K562 (cell line): ENCODE data around the gene PPOX.
A peak's percentile ranks its signal among the peaks of the same experiment; 100 is the strongest.

Experiments used
- ATF2 ChIP-seq: sonication (generic); formaldehyde crosslinking; IDR thresholded peaks from 2 replicates; pipeline ENCODE4 v1.8.1; 2022; ENCODE audit warnings: missing genetic modification reagents
- BMI1 ChIP-seq: fragments of 150-350 bp; IDR thresholded peaks from 2 replicates; pipeline ENCODE4 v1.6.1; 2014; ENCODE audit warnings: low read length
- CREM ChIP-seq: IDR thresholded peaks from 2 replicates; pipeline ENCODE4 v1.6.1; 2014; ENCODE audit warnings: antibody characterized with exemption, low read depth
- CTCF ChIP-seq, 3 experiments: IDR thresholded peaks in 2 of 3; conservative IDR thresholded peaks in 1 of 3; 2 replicates each; pipeline ENCODE4 v1.5.1; 2011 to 2012; ENCODE audit warnings: low read length in 3 of 3, mild to moderate bottlenecking in 3 of 3, control low read depth in 2 of 3, improper control_type of control experiment in 1 of 3, inconsistent platforms in 1 of 3, low read depth in 1 of 3, mixed read lengths in 1 of 3, moderate library complexity in 1 of 3; ENCODE audit not compliant: insufficient read depth in 2 of 3
- E2F1 ChIP-seq: sonication (generic); formaldehyde crosslinking; IDR thresholded peaks from 2 replicates; pipeline ENCODE4 v1.8.1; 2023; ENCODE audit warnings: mild to moderate bottlenecking, missing genetic modification reagents, moderate library complexity
- ELF1 ChIP-seq: fragments of 200-800 bp; sonication (Bioruptor generic); IDR thresholded peaks from 2 replicates; pipeline ENCODE4 v1.6.1; 2016; ENCODE audit warnings: missing genetic modification characterization, missing compliant biosample characterization
- FUS ChIP-seq: fragments of 200-400 bp; formaldehyde crosslinking; optimal IDR thresholded peaks from 2 replicates; pipeline ENCODE3; 2017; ENCODE audit warnings: low read depth, low read length
- HDAC1 ChIP-seq, 2 experiments: fragments of 450-650 bp; IDR thresholded peaks; 2 replicates each; pipeline ENCODE4 v1.6.1; 2016 to 2017; ENCODE audit warnings: inconsistent platforms in 1 of 2, mild to moderate bottlenecking in 1 of 2, moderate library complexity in 1 of 2
- ILK ChIP-seq: fragments of 450-650 bp; IDR thresholded peaks from 2 replicates; pipeline ENCODE4 v1.6.1; 2016; ENCODE audit warnings: missing genetic modification characterization, low read depth, mild to moderate bottlenecking, missing compliant biosample characterization, moderate library complexity, borderline replicate concordance
- RBM22 ChIP-seq: fragments of 200-400 bp; formaldehyde crosslinking; IDR thresholded peaks from 2 replicates; pipeline ENCODE4 v1.6.1; 2018; ENCODE audit warnings: low read length, low read depth; ENCODE audit not compliant: poor library complexity, severe bottlenecking
- REST ChIP-seq, 2 experiments: fragments of 450-650 bp; formaldehyde crosslinking in 1 of 2; IDR thresholded peaks; 2 replicates each; pipeline versions ENCODE4 v1.4.0 to v1.6.1; 2014 to 2020; ENCODE audit warnings: mild to moderate bottlenecking in 2 of 2, borderline replicate concordance in 1 of 2, low read depth in 1 of 2
- SMC3 ChIP-seq: conservative IDR thresholded peaks from 2 replicates; pipeline ENCODE4 v1.6.1; 2011; ENCODE audit warnings: low read depth, low read length, improper control_type of control experiment; ENCODE audit not compliant: insufficient read depth
- TAF1 ChIP-seq: IDR thresholded peaks from 2 replicates; pipeline ENCODE4 v1.6.1; 2011; ENCODE audit warnings: mild to moderate bottlenecking, low read length, moderate library complexity; ENCODE audit not compliant: insufficient read depth, control insufficient read depth, severe bottlenecking; ENCODE audit errors: extremely low read depth

- TF ChIP-seq CREM (no peak), CTCF (IDR thresholded peaks at IDR 0.05 in 2 of 3, conservative IDR thresholded peaks at IDR 0.05 in 1 of 3; ENCODE audit: insufficient read depth in 2 of 3, low read depth in 1 of 3, low read length in 3 of 3) (no peak), RBM22 (no peak), ILK (tag) (no peak), ELF1 (peak; percentile 44; the same call in 1 of the 2 replicates), REST (IDR thresholded peaks at IDR 0.05; ENCODE audit: borderline replicate concordance) (no peak), REST (CRISPR knock-in tag; IDR thresholded peaks at IDR 0.05; ENCODE audit: low read depth) (no peak), E2F1 (CRISPR knock-in tag) (no peak), SMC3 (no peak), FUS (no peak), TAF1 (peak; percentile 40), HDAC1 (IDR thresholded peaks at IDR 0.05) (peak in 1 of 2 experiments; percentile 43; a peak in 1 of 4 replicates), BMI1 (no peak), ATF2 (CRISPR knock-in tag) (no peak)
Measured at GRCh38 chr1:161162052-161162451, 4.2 kb upstream of the PPOX start.
